Neural progenitor cell (in vitro differentiated cells): ENCODE data around the gene P4HA3.

Experiments
- CTCF ChIP-seq: fragments of 200-600 bp; sonication (generic); IDR thresholded peaks from 2 replicates; pipeline ENCODE4 v1.5.1; 2017; ENCODE audit warnings: antibody characterized with exemption, mild to moderate bottlenecking
- EZH2 ChIP-seq: fragments of 200-600 bp; sonication (generic); IDR thresholded peaks from 2 replicates; pipeline ENCODE4 v1.6.1; 2017; ENCODE audit warnings: antibody characterized with exemption, mild to moderate bottlenecking, moderate library complexity
- EZH2phosphoT487 ChIP-seq: fragments of 200-600 bp; sonication (generic); IDR thresholded peaks from 2 replicates; pipeline ENCODE4 v1.6.1; 2017; ENCODE audit warnings: antibody characterized with exemption

- no peak for TF ChIP-seq CTCF
- TF ChIP-seq EZH2, result no peak
- no peak for TF ChIP-seq EZH2phosphoT487
Observed at GRCh38 chr11:74238243-74238642, 73.2 kb downstream of the P4HA3 start.
